Cardiac muscle cell (in vitro differentiated cells and primary cell): ENCODE data around the gene CYSTM1. TPM values are rescaled to one million over a fixed set of nuclear protein-coding genes. Genes with fewer than 3 reads are reported as not detected.

Experiments used
- DNase-seq, 2 donors: peaks; one replicate each; pipeline versions ENCODE4 v3.0.0 to v3.0.0-alpha.2; 2010 to 2017; ENCODE audit warnings: low read depth in 1 of 2, low spot score in 1 of 2
- H3K27ac ChIP-seq: fragments of 200-600 bp; sonication (generic); 2 replicates; pipeline ENCODE4 v1.5.1; 2016
- H3K27me3 ChIP-seq: fragments of 200-600 bp; sonication (generic); 2 replicates; pipeline ENCODE4 v1.6.0; 2016; ENCODE audit warnings: control low read depth
- H3K36me3 ChIP-seq: fragments of 200-600 bp; sonication (generic); 2 replicates; pipeline ENCODE4 v1.5.1; 2016; ENCODE audit warnings: control low read depth
- H3K4me1 ChIP-seq: fragments of 200-600 bp; sonication (generic); 2 replicates; pipeline ENCODE4 v1.8.1; 2017; ENCODE audit warnings: low read depth, mild to moderate bottlenecking, mixed run types
- H3K4me3 ChIP-seq: fragments of 200-600 bp; sonication (generic); 2 replicates; pipeline ENCODE4 v1.5.1; 2016; ENCODE audit warnings: mild to moderate bottlenecking
- H3K9me3 ChIP-seq: fragments of 200-600 bp; sonication (generic); 2 replicates; pipeline ENCODE4 v1.5.1; 2017; ENCODE audit warnings: low read depth, mild to moderate bottlenecking, control low read depth
- CTCF ChIP-seq: IDR thresholded peaks from 2 replicates; pipeline ENCODE4 v1.5.1; 2012; ENCODE audit warnings: low read depth, mild to moderate bottlenecking, low read length
- polyA plus RNA-seq: library from polyadenylated mRNA; unstranded; fragments of >200 nt; fragmentation: Nextera tagmentation; extraction: Ambion mirVana; gene quantifications from 2 replicates; pipeline ENCODE4 v1.2.1, GENCODE V29; 2016
- total RNA-seq: library from RNA; depleted of rRNA; stranded (reverse); fragments of >200 nt; gene quantifications from 2 replicates; pipeline ENCODE4 v1.2.3, GENCODE V29; 2016

The CYSTM1 gene
- total and polyA plus RNA-seq, 2 experiments from 2014 or later = 31.8 to 83.7 TPM

- Histone ChIP-seq H3K27ac (no peak overlapping the region), H3K4me3 (no peak overlapping the region), H3K4me1 (peaks cover 5% of the 10 kb centered on the region), H3K9me3 (no peaks in the 10 kb centered on the region), H3K36me3 (no peaks in the 10 kb centered on the region), H3K27me3 (no peaks in the 10 kb centered on the region)
- no peak for DNase-seq
- no peak for TF ChIP-seq CTCF
These were observed 61.0 kb downstream of the CYSTM1 start for GRCh38 chr5:140235791-140236551.

- Histone ChIP-seq H3K27me3 (no peaks in the 10 kb centered on the region), H3K4me1 (peaks cover 13% of the 10 kb centered on the region), H3K36me3 (no peaks in the 10 kb centered on the region), H3K4me3 (no peak overlapping the region), H3K9me3 (no peaks in the 10 kb centered on the region), H3K27ac (no peak overlapping the region)
- DNase-seq = no peak
- no peak for TF ChIP-seq CTCF
These were observed 62.1 kb downstream of the CYSTM1 start for GRCh38 chr5:140236891-140237598.

GRCh38 chr5:140238756-140239155 is 63.8 kb downstream of the CYSTM1 start:
- H3K27ac ChIP-seq = no peak overlapping the region
- H3K27me3 ChIP-seq = no peaks in the 10 kb centered on the region
- TF ChIP-seq CTCF = no peak
- H3K9me3 ChIP-seq = no peaks in the 10 kb centered on the region
- no peaks in the 10 kb centered on the region for H3K36me3 ChIP-seq
- DNase-seq = no peak
- no peak overlapping the region for H3K4me3 ChIP-seq
- peaks cover 21% of the 10 kb centered on the region for H3K4me1 ChIP-seq

- Histone ChIP-seq H3K36me3 (no peaks in the 10 kb centered on the region), H3K27me3 (no peaks in the 10 kb centered on the region), H3K4me3 (no peak overlapping the region), H3K27ac (no peak overlapping the region), H3K4me1 (peaks cover 21% of the 10 kb centered on the region), H3K9me3 (no peaks in the 10 kb centered on the region)
- TF ChIP-seq CTCF = no peak
- DNase-seq = no peak
These were observed 64.5 kb downstream of the CYSTM1 start for GRCh38 chr5:140239461-140239860.

GRCh38 chr5:140239939-140240700 is 65.1 kb downstream of the CYSTM1 start:
- no peak overlapping the region for H3K27ac ChIP-seq
- H3K9me3 ChIP-seq = no peaks in the 10 kb centered on the region
- no peak overlapping the region for H3K4me3 ChIP-seq
- peaks cover 2% of the 10 kb centered on the region for H3K36me3 ChIP-seq
- TF ChIP-seq CTCF = peak; percentile 81
- peaks cover 24% of the 10 kb centered on the region for H3K4me1 ChIP-seq
- no peaks in the 10 kb centered on the region for H3K27me3 ChIP-seq
- peak; percentile 74 to 79 for DNase-seq
